HG03159 (cell line): Measurements from ENCODE around the gene DHX34.
"Not testable (repeated sequence)": the region's sequence is repeated elsewhere in the genome, so short reads cannot be mapped to it uniquely, and the experiment has no call there.

ENCODE experiments used
- ATAC-seq: cut with Tn5 transposase; IDR thresholded peaks from one replicate; pipeline ENCODE4 v1.9.1; 2021; ENCODE audit warnings: mild to moderate bottlenecking, moderate library complexity; ENCODE audit not compliant: unreplicated experiment

Gene DHX34

GRCh38 chr19:47384533-47384932 is 35.4 kb downstream of the DHX34 start:
- ATAC-seq: not testable (repeated sequence)

GRCh38 chr19:47386582-47386981 is 37.5 kb downstream of the DHX34 start:
- ATAC-seq: not testable (repeated sequence)

- ATAC-seq: not testable (repeated sequence)
Measured at GRCh38 chr19:47387623-47388022, 38.5 kb downstream of the DHX34 start.

GRCh38 chr19:47388721-47389120 is 39.6 kb downstream of the DHX34 start:
- not testable (repeated sequence) for ATAC-seq

GRCh38 chr19:47389150-47389556 is 40.0 kb downstream of the DHX34 start:
- no peak for ATAC-seq

- no peak for ATAC-seq
Measured at GRCh38 chr19:47390533-47391488, 41.7 kb downstream of the DHX34 start.

GRCh38 chr19:47391510-47392223 is 42.6 kb downstream of the DHX34 start:
- ATAC-seq: no peak

- no peak for ATAC-seq
Measured at GRCh38 chr19:47398707-47399597, 49.8 kb downstream of the DHX34 start.

- no peak for ATAC-seq
Measured at GRCh38 chr19:47402504-47402903, 53.4 kb downstream of the DHX34 start.

- ATAC-seq: no peak
Measured at GRCh38 chr19:47404334-47405196, 55.5 kb downstream of the DHX34 start.

- no peak for ATAC-seq
Measured at GRCh38 chr19:47405197-47405550, 56.1 kb downstream of the DHX34 start.

GRCh38 chr19:47405854-47406417 is 56.8 kb downstream of the DHX34 start:
- no peak for ATAC-seq

GRCh38 chr19:47406711-47407416 is 57.7 kb downstream of the DHX34 start:
- no peak for ATAC-seq

- no peak for ATAC-seq
Measured at GRCh38 chr19:47407417-47407774, 58.3 kb downstream of the DHX34 start.

- no peak for ATAC-seq
Measured at GRCh38 chr19:47408156-47408938, 59.2 kb downstream of the DHX34 start.

- no peak for ATAC-seq
Measured at GRCh38 chr19:47411101-47411500, 62.0 kb downstream of the DHX34 start.

GRCh38 chr19:47411696-47412095 is 62.6 kb downstream of the DHX34 start:
- ATAC-seq: not testable (repeated sequence)

- no peak for ATAC-seq
Measured at GRCh38 chr19:47413941-47414340, 64.8 kb downstream of the DHX34 start.
